GM18498 (cell line): ENCODE measurements around the gene TRMO.
"Not testable (repeated sequence)": the region's sequence is repeated elsewhere in the genome, so short reads cannot be mapped to it uniquely, and the experiment has no call there.

Experiments used
- ATAC-seq: cut with Tn5 transposase; IDR thresholded peaks from one replicate; pipeline ENCODE4 v1.9.1; 2021; ENCODE audit warnings: mild to moderate bottlenecking, moderate library complexity; ENCODE audit not compliant: unreplicated experiment

Gene TRMO

GRCh38 chr9:97921959-97922724 is at the start of gene TRMO:
Gene TRMO (minus strand): TSS chr9:97922500. CDS start chr9:97922493, 7 bp downstream.
- ATAC-seq: peak; percentile 89

DNA sequence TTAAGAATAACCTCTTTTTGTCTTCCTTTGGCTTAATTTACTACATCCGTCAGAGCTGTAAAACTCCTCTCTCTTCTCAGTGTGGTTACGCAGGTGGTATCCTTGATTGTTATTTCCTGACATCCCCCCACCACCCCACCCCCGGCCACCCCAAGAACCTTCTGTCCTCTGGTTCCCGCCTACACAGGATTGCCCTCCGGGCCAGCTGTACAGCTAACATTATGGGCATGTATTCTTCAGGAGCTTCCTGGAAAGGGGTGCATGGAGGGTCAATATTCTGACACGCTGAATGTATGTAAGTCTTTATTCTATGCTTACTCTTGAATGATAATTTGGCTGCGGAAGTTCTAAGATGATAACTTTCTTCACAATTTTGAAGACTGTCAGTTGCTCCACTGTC is 47.9 kb upstream of the TRMO start:
- no peak for ATAC-seq

GRCh38 chr9:97969014-97969413 is 46.7 kb upstream of the TRMO start:
- no peak for ATAC-seq

DNA sequence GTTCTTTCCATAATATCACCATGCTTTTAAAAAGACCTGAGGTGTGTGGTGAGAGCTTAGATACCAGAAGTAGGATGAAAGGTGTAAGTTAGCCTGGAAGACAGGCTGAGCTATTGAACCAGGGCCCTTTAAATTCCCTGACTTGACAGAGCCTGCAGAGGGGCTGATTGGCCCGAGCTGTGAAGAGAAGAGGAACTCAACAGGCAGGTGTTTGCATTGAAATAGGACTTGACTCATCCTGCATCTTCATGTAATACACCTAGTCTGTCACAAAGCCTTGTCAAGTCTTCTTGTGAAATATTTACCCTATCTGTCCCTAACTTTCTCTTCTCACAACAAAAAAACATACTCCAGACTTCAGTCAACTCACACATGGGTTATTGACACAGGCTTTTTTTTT is 44.2 kb upstream of the TRMO start:
- no peak for ATAC-seq

DNA sequence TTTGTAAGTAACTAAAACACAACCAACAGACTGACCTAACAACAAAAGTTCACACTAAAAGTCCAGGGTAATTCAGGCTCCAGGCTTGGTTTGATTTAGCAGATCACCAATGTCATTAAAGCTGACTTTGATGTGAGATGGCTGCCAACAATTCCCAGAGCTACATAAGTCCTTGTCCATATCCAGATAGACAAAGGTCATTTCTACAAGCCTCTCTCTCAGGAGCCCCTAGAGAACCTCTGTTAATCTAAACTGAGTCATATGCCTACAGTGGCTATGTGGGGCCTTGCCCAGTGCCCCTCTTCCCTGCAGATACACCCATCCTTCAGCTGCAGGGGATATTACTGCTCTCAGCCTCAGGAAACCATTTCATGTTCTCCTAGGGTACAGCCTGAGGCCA is 42.6 kb upstream of the TRMO start:
- ATAC-seq: no peak

GRCh38 chr9:97963232-97963631 is 40.9 kb upstream of the TRMO start:
- ATAC-seq: no peak

- ATAC-seq: no peak
Measured at GRCh38 chr9:97962575-97962974, 40.3 kb upstream of the TRMO start.

GRCh38 chr9:97962136-97962535 is 39.8 kb upstream of the TRMO start:
- no peak for ATAC-seq

DNA sequence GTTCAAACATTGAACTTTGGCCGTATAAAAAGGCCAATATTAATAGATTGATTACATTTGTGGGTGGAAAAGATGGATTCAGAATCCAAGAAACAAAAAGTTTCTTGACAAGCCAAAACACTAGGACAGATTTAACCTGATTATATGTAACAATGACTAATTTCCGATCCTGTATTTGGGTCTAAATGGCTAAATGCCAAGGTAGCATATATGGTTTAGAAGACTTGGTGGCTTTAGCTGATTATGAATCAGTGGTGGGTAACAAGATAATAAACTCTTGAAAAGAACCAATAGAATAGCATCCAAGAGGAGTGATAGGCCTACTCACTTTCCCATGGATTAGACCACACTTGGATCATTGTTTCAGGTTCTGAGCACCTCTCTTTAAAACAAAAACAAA is 39.1 kb upstream of the TRMO start:
- ATAC-seq: no peak

DNA sequence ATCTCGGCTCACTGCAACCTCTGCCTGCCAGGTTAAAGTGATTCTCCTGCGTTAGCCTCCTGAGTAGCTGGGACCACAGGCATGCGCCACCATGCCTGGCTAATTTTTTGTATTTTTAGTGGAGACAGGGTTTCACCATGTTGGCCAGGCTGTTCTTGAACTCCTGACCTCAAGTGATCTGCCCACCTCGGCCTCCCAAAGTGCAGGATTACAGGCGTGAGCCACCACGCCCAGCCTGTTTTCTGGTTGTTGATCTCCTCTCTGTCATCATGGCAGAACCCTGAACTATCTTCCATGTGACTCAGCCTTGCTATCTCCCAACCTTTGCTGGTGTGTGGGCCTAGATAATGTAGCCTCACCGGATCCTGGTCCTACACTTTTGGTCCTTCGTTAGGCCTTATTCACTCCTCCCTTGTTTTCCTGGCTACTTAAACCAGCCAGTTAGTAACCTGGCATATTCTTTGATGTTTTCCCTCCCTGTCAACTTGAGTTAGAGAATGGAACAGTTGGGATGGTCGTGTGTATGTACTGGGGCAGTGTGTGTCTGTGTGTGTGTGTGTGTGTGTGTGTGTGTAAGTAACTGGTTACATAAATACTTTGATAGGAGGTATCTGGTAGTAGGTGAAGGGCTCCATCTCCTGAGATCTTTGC is 38.5 kb upstream of the TRMO start:
- not testable (repeated sequence) for ATAC-seq

GRCh38 chr9:97959585-97959984 is 37.3 kb upstream of the TRMO start:
- no peak for ATAC-seq

DNA sequence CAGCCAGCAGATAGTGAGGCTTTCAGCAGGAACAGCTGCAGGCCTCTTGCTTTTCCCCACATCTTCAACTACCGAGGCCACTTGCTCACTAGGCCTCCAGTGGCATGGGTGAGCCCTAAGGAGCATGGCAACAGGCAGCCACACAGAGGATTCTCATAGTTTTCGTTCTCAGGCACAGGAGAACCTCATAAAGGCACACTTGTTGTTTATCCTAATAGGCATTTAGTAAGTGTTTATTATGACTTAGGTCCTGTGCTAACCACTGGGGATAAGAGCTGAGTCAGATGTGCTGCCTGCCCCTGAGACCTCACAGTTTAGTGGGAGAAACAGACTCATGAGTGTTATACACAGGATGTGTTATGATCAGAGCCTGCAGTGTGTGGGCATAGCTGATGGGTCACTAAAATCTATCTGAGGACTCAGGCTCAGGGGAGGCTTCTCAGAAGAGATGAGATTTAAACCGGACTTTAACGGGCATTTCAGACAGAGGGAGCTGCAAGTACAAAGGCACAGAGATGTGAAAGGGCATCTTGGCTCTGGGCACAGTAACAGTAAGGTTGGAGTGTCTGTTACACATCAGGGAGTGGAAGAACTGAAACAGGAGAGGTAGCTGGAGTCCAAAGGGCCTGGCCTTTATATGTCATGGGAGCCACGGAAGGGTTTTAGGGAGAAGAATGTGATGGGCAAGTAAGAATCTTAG is 36.7 kb upstream of the TRMO start:
- ATAC-seq: no peak

GRCh38 chr9:97956331-97956730 is 34.0 kb upstream of the TRMO start:
- ATAC-seq: no peak

DNA sequence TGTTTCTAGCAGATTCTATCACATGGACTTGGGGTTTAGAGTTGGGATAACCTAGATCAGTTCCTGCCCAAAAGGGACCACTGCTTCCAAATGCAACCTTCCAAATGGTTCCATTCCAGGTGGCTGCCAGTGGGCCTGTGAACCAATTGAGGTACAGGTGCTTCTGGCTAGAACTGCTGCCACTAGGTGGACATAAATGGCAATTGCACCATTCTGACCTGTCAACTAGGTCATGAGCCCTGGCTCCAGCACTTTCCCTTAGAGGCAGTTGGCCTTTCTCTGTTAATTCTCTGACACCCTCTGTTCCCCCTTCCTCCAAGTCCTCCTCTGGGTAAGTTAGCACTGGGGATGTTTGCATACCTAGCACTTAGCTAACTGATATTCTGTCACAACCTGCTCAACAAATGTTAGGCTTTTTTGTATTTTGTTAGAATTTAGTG is 32.3 kb upstream of the TRMO start:
- peak; percentile 74 for ATAC-seq

GRCh38 chr9:97950873-97951272 is 28.6 kb upstream of the TRMO start:
- ATAC-seq: not testable (repeated sequence)

DNA sequence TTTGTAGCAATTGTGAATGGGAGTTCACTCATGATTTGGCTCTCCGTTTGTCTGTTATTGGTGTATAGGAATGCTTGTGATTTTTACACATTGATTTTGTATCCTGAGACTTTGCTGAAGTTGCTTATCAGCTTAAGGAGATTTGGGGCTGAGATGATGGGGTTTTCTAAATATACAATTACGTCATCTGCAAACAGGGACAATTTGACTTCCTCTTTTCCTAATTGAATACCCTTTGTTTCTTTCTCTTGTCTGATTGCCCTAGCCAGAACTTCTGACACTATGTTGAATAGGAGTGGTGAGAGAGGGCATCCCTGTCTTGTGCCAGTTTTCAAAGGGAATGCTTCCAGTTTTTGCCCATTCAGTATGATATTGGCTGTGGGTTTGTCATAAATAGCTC is 24.8 kb upstream of the TRMO start:
- ATAC-seq: not testable (repeated sequence)

DNA sequence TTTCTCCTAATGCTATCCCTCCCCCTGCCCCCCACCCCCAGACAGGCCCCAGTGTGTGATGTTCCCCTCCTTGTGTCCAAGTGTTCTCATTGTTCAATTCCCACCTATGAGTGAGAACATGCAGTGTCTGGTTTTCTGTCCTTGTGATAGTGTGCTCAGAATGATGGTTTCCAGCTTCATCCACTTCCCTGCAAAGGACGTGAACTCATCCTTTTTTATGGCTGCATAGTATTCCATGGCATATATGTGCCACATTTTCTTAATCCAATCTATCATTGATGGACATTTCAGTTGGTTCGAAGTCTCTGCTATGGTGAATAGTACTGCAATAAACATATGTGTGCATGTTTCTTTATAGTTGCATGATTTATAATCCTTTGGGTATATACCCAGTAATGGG is 23.2 kb upstream of the TRMO start:
- not testable (repeated sequence) for ATAC-seq

- no peak for ATAC-seq
Measured at GRCh38 chr9:97944612-97945011, 22.3 kb upstream of the TRMO start.

DNA sequence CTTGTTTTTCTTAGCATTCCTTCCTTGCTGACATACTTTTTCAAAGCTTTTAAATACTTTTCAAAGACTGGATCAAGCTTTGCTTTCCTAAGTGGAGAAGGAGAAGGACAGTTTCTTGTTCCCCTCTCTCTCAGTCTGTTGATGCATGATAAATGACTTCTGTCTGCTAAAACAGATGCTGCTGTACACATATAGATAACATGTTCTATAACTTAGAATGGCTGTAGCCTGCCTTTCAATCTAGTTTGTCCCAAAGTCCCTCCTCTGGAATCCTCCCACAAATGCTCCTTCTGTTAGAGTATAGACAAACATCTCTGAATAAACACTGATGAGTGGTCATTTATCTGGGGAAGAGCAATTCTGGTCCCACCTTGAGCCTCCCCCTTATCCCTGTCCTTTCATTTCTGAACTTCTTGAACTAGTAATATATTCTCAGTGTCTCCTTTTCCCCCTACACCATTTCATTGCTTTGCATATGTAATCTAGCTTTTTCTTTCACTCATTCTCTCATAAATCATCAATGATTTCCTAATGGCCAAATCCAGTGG is 21.1 kb upstream of the TRMO start:
- no peak for ATAC-seq

DNA sequence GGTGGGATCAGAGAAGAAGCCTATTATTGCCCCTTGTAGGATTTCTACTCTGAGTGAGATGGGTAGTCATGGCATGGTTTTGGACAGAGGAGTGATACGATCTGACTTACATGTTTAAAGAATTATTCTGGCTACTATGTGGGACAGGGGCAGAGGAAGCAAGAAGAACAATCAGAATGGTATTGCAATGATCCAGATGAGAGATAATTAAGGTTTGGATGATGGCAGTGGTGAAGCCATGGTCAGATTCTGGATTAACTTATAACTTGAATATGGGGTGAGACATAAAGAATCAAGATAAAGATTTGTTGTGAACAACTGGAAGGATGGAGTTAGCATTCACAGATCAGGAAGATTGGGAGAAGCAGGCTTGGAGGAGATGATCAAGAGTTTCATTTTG is 19.0 kb upstream of the TRMO start:
- no peak for ATAC-seq

GRCh38 chr9:97940741-97941140 is 18.4 kb upstream of the TRMO start:
- no peak for ATAC-seq

DNA sequence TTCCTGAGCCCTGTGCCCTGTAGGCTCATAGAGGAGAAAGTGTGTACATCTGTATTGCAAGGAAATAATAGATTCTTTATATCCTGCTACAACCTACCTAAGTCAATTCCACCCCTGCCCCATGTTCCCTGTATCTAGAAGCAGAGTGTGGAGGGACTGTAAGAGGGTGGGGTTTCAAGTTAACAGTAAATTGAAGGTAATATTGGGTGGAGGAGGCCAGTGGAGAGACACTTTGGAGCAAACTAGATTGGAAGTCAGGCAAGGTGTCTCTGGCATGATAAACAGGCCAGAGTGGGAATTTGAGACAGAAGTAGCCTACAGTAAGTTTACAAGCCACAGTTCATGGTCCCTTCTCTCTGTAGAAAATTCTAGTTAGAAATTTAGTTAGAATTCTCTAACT is 17.9 kb upstream of the TRMO start:
- ATAC-seq: no peak
